GM19467 (cell line): Measurements from ENCODE around the gene MYH6.
"Not testable (repeated sequence)": the region's sequence is repeated elsewhere in the genome, so short reads cannot be mapped to it uniquely, and the experiment has no call there.

ENCODE experiments used
- ATAC-seq: cut with Tn5 transposase; IDR thresholded peaks from one replicate; pipeline ENCODE4 v1.9.1; 2021; ENCODE audit warnings: mild to moderate bottlenecking, moderate library complexity; ENCODE audit not compliant: unreplicated experiment

The MYH6 gene

DNA sequence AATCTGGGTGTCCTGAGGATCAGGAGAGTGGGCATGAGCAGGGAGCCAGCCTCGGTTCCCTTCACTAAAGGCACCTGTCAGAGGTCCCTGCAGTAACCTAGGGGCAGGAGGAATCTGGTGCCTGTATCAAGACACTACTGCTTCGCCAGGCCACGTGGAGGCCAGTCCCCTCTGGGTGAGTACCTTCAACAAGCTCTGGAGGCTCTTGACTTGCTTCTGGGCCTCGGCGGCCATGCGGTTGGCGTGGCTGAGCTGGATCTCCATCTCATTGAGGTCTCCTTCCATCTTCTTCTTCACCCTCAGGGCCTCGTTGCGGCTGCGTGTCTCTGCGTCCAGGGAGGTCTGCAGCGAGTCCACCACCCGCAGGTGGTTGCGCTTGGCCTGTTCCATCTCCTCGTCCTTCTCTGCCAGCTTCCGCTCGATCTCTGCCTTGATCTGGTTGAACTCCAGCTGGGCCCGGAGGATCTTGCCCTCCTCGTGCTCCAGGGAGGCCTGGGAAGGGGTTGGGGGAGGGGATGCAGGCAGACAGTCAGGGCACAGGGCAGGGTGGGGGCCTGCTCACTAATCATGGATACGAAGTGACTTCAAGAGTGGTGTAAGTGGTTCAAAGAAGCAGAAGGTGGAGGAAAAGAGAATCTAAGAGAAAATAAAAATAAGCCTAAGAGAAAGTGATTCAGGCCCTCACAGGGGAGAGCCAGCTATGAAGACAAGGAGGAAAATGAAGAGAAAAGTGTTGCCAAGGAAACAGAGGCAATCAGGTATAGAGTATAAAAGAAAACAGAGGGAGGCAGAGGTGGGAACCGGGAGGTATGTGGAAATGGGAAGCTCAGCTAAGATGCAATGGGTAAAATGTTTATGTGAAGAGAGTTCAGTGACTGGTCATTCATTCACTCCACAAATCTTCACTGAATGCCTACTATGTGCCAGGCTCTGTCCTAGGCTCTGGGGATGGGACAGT, 8.0 kb upstream of the MYH6 start:
- ATAC-seq, result no peak

DNA sequence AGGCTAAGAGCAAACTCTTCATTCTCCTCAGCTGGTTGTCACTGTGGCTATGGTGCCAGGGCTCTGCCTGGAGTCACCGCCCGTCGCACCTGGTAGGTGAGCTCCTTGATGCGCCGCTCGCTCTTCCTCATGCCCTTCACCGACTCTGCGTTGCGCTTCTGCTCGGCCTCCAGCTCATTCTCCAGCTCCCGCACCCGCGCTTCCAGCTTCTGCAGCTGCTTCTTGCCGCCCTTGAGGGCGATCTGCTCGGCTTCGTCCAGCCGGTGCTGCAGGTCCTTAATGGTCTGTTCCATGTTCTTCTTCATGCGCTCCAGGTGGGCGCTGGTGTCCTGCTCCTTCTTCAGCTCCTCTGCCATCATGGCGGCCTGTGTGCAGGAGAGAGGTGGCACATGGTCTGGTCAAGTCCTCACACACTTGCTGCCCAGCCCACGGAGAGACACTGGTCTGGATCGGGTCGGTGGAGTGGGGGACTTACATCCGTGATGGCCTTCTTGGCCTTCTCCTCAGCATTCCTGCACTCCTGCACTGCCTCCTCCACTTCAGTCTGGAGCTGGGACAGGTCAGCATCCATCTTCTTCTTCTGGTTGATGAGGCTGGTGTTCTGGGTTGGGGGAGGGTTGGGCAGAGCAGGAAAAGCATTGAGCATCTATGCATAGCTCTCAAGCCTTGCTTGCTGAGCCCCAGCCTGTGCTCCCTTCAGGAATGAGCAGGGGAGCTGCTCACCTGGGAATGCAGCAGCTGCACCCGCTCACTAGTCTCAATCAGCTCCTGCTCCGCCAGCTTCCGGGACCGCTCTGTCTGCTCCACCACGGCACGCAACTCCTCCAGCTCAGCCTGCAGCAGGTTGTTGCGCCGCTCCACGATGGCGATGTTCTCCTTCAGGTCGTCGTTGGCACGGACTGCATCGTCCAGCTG, 7.1 kb upstream of the MYH6 start:
- ATAC-seq, result no peak

DNA sequence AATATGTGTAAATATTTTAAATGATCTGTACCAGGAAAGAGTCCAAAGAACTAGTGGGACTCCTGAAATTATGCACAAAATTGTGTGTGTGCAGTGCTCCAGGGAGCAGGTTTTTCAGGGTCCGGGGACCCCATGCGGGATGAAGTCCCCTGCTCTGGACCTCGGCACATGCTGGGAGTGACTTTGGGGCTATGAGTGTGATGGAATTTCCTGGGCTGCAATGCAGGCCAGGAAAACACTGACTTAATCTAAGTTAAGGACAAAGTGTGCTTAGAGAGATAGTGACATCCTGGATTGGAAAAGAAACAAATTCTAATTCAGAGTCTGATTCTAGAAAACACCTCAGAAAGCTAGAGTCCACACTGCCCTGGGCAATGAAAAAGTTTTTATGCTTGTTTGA, 6.2 kb upstream of the MYH6 start:
- ATAC-seq, result no peak

DNA sequence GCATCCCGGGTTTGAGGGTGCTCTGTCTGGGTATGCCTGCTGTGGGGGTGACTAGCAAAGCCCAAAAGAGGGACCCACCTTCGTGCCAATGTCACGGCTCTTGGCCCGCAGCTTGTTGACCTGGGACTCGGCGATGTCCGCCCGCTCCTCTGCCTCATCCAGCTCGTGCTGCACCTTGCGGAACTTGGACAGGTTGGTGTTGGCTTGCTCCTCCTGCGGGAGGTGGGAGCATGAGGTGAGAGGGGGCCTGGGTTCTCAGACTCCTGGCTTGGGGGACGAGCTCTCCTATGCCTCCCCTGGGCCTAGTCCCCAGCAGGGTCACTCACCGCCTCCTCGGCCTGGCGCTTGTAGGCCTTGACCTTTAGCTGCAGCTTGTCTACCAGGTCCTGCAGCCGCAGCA, 5.6 kb upstream of the MYH6 start:
- ATAC-seq, result no peak

DNA sequence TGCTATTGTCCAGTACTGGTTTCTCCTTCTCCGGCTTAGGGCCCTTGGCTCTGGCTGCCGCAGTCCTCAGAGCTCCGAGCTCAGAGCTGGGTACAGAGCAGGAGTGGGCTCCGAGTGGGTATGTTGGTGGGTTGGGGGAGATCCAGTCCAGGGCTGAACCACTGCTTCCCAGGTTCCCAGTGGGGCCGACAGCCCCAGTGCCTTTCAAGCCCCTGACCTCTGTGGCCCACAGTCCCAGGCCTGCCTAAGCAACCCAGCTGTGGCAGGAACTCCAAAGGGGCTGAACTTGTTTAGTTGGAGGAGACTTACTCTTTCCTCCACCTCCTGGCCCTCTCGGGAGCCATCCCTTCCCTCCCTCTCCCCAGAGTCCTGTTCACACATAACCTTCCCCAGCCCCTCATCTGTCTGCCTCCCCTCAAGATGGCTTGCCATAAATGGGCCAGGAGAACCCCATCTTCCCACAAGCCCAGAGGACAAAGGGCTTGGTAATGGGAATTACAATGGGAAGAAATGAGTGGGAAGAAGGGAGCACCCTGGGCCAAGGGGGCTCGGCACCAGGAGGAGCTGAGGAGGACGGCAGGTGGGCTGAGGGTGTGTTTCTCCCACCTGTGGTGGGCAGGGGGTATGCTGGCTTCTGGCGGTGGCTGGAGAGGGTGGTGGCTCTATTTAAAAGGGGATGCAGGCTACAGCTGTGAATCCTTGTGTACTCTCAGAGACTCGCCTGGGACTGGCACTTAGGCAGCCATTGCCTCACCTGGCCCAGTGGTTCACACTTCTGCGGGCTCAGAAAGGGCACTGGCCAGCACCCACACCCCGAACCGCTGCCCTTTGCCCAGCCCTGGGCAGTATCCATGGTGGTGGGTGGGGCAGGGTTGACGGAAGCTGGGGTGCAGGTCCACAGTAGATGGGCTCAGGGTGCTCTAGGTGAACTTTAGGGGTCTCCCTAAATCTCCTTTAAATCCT, 3.8 kb upstream of the MYH6 start:
- no peak for ATAC-seq

DNA sequence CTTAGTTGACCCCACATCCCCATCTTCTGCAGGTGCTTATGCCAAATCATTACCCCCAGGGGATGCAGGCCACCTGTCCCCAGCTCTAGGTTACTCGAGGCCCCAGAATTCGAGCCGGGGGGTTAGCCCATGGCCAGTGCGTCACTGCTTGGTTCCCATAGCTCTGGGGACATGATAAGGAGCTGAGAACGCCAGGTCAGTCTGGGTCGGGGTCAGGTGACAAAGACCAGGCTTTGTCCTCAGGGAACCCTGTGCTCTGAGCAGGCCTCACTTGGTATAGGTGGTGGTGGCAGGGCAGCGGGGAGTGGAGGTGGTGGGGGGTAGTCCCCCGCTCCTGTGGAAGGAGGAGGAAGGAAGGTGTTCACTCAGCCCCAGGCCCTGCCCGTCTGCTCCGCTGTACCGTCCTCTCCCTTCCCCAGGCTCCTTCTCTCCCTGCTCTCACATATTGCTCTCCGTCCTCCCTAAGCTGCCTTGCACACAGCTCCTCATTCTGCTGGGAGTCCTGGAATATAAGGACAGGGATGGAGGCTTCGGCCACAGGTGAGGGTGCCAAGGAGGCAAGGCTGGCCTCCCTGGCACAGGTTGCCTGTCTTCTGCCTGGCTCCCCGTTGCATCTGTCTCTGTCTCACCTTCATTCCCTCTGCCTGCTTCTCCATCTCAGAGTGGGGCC, 2.0 kb upstream of the MYH6 start:
- ATAC-seq, result no peak

DNA sequence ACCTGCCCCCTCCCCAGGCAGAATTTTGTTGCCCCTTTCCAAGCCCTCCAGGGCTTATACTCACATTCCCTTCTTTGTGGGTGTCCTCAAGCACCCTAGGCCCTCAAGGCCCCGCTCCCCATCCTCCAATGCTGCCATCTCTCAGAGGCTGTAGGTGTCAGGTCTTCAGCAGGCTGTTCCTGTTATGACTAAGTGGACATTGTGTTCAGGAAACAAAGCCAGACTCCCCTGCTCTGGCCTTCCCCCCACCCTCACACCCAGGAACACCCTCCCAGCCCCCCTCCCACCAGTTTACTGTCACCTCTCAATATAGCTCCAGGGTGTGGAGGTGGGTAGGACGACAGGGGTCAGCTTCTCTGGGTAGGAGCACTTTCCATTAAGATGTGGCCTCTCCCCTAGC, 1.4 kb upstream of the MYH6 start:
- no peak for ATAC-seq

DNA sequence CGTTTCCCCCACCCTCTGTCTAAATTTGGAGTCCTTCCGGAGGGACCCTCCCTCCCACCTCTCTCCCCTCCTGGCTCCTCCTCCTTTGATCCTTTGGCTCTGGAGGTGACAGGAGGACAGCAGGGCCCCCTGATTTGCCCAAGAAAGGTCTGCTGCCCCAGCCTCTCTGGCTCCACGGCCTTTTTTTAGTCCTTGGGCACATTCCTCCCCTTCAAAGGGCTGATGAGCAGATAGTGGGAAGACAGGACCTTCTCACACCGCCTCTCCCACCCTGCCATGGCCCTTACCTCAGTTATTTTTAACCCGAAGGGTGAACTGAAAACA, 196 bp upstream of the MYH6 start:
- no peak for ATAC-seq

DNA sequence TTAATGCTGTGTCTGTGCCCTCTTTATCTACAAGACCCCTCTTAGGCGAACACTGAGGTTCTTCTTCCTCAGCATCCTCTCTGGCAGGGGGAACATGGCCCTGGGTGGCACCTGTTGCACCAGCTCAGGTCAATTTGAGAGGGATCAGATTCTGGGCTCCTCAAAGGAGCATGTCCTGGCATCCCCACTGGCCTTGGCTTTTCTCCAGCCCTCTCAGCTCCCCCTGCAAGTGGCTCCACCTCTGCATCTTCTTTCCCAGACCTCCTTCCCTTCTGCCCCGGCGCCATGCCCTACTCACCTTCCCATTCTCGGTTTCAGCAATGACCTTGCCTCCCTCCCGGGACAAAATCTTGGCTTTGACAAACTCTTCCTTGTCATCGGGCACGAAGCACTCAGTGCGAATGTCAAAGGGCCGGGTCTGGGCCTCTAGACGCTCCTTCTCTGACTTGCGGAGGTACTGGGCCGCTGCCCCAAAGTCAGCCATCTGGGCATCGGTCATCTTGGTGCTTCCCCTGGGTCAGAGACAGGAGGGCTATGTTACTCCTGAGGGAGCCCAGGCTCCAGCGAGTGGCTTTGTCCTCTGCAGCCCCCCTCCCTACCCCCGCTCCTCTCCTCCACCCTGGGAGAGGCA, 1.2 kb downstream of the MYH6 start:
- ATAC-seq, result no peak

DNA sequence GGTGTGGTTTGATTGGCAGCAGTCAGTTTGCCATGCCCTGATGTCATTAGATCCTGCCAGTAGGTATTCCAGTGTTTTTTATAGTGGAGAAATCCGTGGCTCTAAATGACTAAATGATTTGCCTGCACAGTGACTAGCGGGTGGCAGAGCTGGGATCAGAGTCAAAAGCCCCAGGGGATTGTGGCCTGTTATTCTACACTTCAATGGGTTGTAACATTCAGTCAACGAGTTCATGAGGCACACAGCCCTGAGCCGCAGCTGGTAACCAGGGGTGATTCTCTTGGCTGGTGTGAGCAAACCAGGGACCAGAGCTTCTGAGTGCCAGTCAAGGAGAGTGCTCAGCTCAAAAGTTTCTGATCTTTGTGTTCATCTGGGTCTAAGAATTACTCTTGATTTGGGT, 1.8 kb downstream of the MYH6 start:
- no peak for ATAC-seq

DNA sequence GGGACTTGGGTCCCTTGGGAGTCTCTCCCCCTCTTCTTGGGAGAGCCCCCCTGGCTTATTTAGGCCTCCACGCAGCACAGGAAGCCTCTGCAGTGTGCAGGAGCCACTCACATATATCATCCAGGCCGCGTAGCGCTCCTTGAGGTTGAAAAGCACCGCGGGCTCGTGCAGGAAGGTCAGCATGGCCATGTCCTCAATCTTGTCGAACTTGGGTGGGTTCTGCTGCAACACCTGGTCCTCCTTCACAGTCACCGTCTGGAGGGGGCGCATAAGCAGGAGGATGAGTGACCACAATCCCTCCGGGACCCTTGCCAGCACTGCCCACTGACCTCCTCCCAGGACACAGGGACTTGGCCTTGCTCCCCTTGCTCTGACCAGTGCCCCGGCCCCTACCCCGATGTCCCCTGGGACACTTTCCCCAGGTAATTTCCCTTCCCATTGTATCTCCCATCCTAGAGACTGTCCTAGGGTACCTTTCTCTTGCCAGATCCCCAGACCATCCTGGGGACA, 2.5 kb downstream of the MYH6 start:
- no peak for ATAC-seq

DNA sequence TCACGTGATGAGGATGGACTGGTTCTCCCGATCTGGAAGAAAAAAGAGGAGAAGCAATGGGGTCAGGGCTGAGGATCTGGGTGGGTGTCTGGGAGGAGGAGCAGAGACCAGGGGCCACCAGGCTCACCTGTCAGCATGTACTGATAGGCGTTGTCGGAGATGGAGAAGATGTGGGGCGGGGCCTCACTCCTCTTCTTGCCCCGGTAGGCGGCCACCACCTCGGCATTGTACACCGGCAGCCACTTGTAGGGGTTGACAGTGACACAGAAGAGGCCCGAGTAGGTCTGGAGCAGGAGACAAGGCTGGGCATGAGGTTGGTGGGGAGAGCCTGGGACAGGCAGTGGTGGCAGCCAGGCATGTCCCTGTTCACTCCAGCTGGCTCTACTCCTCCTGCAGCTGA, 3.0 kb downstream of the MYH6 start:
- ATAC-seq, result no peak

DNA sequence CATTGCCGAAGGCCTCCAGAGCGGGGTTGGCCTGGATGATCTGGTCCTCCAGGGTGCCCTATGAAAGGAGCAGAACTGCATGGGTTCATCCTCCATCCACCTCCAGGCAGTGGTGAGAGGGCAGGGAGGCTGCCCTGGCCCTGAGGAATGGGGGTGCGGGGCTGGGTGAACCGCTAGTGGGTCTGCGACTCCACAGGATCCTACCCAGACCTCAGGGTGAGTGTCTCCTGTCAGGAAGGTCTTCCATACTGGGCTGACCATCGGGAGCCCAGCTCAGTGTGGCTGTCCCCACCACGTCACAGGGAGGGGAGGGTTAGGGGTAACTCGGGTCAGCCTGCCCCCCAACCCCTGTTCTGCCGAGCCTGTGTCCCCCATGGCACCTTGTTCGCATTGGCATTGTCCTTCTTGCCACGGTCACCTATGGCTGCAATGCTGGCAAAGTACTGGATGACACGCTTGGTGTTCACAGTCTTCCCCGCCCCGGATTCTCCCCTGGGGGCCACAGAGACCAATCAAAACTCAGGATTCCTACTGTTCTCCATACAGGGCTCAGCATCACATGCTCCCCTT, 3.7 kb downstream of the MYH6 start:
- no peak for ATAC-seq

DNA sequence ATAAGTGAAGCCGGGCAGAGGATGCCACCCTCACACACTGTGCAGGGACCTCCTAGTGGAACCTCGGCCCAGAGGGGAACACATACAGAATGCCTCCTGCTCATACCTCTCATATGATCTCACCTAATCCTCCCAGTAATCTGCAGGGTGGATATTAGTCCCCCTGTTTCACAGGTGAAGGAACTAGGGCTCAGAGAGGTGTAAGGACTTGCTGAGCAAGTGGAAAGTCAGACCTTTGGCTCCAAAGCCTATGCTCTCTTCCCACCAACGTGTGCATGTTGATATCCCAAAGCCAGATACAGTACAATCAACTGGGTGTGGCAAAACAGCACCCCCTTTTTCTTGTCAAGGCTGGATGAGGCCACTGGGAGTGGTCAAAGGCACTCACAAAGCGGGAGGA, 4.2 kb downstream of the MYH6 start:
- no peak for ATAC-seq

DNA sequence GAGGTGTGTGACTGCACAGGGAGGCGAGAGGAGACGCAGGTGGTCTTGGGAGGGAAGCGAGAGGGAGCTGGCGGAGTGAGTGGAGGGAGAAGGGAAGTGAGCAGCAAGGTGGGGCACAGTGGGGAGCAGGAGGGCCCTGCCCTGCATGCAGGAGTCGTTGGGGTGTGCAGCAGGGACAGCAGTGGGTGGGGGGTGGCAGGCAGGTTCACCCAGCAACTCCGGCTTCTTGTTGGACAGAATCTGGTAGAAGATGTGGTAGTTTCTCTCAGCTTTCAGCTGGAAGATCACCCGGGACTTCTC, 5.0 kb downstream of the MYH6 start:
- ATAC-seq, result no peak

DNA sequence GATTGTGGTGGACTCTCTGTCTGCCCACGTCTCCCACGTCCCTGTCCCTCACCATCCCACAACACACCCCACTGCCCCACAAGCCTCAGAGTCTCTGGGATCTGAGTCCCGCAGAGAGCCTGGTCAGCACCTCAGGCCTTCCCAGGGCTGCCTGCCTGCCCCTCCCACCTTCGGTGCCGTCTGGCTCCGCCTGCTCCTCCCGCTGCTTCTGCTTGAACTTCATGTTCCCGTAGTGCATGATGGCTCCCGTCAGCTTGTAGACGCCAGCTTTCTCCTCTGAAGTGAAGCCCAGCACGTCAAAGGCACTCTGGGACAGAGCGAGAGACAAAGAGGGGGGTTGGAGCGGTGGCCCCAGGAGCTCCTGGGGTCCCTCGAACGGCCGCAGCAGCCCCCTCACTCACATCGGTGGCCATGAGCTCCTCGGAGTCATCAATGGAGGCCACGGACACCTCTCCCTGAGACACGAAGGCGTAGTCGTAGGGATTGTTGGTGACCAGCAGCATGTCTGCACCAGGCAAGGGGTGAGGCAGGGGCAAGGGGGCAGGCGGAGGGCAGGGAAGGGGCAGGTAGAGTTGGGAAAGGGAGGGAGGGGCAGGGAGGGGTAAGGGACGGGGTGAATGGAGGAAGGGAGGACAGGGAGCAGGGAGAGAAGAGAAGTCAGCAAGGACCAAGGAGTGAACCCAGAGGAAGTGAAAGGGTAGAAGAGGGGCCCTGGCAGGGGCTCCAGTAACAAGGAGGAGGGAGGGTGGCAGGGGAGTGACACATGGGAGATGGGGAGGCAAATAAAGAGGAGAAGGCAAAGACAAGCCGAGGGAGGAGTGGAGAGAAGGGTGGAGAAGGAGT, 5.6 kb downstream of the MYH6 start:
- ATAC-seq, result no peak

DNA sequence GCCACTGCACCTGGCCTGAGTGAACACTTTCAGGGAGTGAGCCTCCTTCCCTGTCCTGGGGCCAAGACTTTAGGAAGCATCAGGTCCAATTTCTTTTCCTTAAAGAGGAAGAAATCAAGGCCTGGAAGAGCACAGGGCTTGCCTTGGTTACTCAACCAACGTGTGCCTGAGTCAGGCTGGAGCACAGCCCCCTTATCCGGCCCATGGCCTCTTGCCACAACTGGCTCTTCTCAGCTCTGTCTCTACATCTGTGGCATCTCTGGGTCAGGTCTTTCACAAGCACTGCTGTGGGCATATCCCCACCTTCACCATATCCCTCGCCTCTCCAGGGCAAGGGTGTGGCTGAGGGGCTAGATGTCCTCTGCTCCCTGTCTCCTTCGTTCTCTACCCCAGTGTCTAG, 6.8 kb downstream of the MYH6 start:
- no peak for ATAC-seq

DNA sequence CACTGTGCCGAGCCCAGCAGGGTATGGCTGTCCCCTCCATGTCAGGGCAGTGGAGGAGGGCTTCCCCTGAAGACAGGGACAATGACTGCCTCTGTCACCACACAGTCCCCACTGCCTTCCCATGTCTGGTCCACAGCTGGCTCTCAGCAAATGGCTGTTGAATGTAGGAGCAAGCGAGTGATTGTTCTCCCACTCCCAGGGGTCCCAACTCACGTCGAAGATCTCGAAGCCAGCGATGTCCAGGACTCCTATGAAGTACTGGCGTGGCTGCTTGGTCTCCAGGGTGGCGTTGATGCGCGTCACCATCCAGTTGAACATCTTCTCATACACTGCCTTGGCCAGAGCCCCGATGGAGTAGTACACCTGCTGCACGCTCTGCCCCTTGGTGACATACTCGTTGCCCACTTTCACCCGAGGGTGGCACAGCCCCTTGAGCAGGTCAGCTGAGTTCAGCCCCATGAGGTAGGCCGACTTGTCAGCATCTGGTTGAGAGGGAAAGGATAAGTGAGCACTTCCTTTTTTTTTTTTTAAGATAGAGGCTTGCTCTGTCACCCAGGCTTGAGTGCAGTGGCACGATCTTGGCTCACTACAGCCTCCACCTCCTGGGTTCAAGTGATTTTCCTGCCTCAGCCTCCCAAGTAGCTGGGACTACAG, 7.5 kb downstream of the MYH6 start:
- ATAC-seq, result not testable (repeated sequence)
